Endothelial cell of umbilical vein (primary cell): ENCODE data around the gene ZNF783. TPM values are rescaled to one million over a fixed set of nuclear protein-coding genes. Genes with fewer than 3 reads are reported as not detected.

Source experiments
- BruUV-seq: library from RNA; stranded (reverse); fragments of 400-500 nt; replicated peaks from 2 replicates; lab custom pipeline; 2021; lab: Mats Ljungman, UMichigan
- CTCF ChIA-PET: fragments of 300-600, 350-600 bp; sonication (Branson Sonifier 250); formaldehyde crosslinking; loops from one replicate; lab custom pipeline; 2021; ENCODE audit warnings: antibody characterized with exemption, inconsistent platforms; lab: Charles Lee
- POLR2A ChIA-PET: fragments of 300-600, 350-600 bp; sonication (Branson Sonifier 250); formaldehyde crosslinking; loops from one replicate; lab custom pipeline; 2021; ENCODE audit warnings: antibody characterized with exemption, inconsistent platforms; lab: Charles Lee
- DNase-seq: peaks from one replicate; pipeline ENCODE4 v3.0.0-alpha.2; 2011; ENCODE audit warnings: low read depth, low spot score
- FAIRE-seq: peaks from 2 replicates; lab custom pipeline; 2011; peaks lifted over from hg19 to GRCh38; lab: Jason Lieb, UNC
- H2AFZ ChIP-seq: 2 replicates; pipeline ENCODE4 v1.6.0; 2012; ENCODE audit warnings: low read depth, low read length, control low read depth, inconsistent platforms
- H3K27ac ChIP-seq: 2 replicates; pipeline ENCODE4 v1.5.1; 2011; ENCODE audit warnings: low read depth, mild to moderate bottlenecking, control low read depth, low read length, moderate library complexity; ENCODE audit not compliant: insufficient read depth
- H3K27me3 ChIP-seq, 2 experiments: 2 replicates each; pipeline versions ENCODE4 v1.6.0 to v1.6.1; 2011; ENCODE audit warnings: low read length in 2 of 2, mixed read lengths in 1 of 2; ENCODE audit not compliant: control insufficient read depth in 2 of 2, insufficient read depth in 2 of 2
- H3K36me3 ChIP-seq, 2 experiments: 2 replicates in 1 of 2; 3 replicates in 1 of 2; pipeline ENCODE4 v1.5.1; 2011; ENCODE audit warnings: low read length in 2 of 2, mild to moderate bottlenecking in 1 of 2, moderate library complexity in 1 of 2; ENCODE audit not compliant: control insufficient read depth in 2 of 2, insufficient read depth in 2 of 2; ENCODE audit errors: extremely low read depth in 1 of 2
- H3K4me1 ChIP-seq: 3 replicates; pipeline ENCODE4 v1.5.1; 2011; ENCODE audit warnings: mild to moderate bottlenecking, low read length; ENCODE audit not compliant: control insufficient read depth, insufficient read depth; ENCODE audit errors: extremely low read depth
- H3K4me2 ChIP-seq: 2 replicates; pipeline ENCODE4 v1.6.1; 2011; ENCODE audit warnings: low read length, control low read depth, mixed read lengths; ENCODE audit not compliant: insufficient read depth
- H3K4me3 ChIP-seq, 3 experiments: fragments of 200-600 bp in 1 of 3; sonication (generic), shearing (Covaris generic) in 1 of 3; replicated peaks in 1 of 3; 2 replicates each; pipeline ENCODE4 v1.5.1; 2011 to 2016; ENCODE audit warnings: control low read depth in 3 of 3, low read length in 3 of 3, mild to moderate bottlenecking in 2 of 3, inconsistent platforms in 1 of 3, low read depth in 1 of 3, moderate library complexity in 1 of 3; ENCODE audit not compliant: insufficient read depth in 1 of 3
- H3K79me2 ChIP-seq: 2 replicates; pipeline ENCODE4 v1.6.0; 2012; ENCODE audit warnings: low read length, inconsistent platforms; ENCODE audit not compliant: control insufficient read depth, insufficient read depth
- H3K9ac ChIP-seq: replicated peaks from 2 replicates; pipeline ENCODE3; 2011; ENCODE audit warnings: low read length, control low read depth; ENCODE audit not compliant: insufficient read depth; ENCODE audit errors: extremely low read depth
- H3K9me1 ChIP-seq: replicated peaks from 3 replicates; pipeline ENCODE4 v1.6.0; 2011; ENCODE audit warnings: mild to moderate bottlenecking, low read length; ENCODE audit not compliant: control insufficient read depth, insufficient read depth; ENCODE audit errors: extremely low read depth
- H3K9me3 ChIP-seq: replicated peaks from 2 replicates; pipeline ENCODE4 v1.5.1; 2012; ENCODE audit warnings: low read length, inconsistent platforms; ENCODE audit not compliant: control insufficient read depth, insufficient read depth
- H4K20me1 ChIP-seq: replicated peaks from 2 replicates; pipeline ENCODE3; 2011; ENCODE audit warnings: mild to moderate bottlenecking, low read length; ENCODE audit not compliant: control insufficient read depth, insufficient read depth; ENCODE audit errors: extremely low read depth
- EZH2 ChIP-seq: IDR thresholded peaks from 2 replicates; pipeline ENCODE4 v1.6.1; 2012; ENCODE audit warnings: borderline replicate concordance, low read depth, mild to moderate bottlenecking, moderate library complexity, low read length, inconsistent platforms; ENCODE audit not compliant: severe bottlenecking
- FOS ChIP-seq: IDR thresholded peaks from 2 replicates; pipeline ENCODE4 v1.6.1; 2011; ENCODE audit warnings: mild to moderate bottlenecking, low read length, moderate library complexity, borderline replicate concordance; ENCODE audit not compliant: insufficient read depth
- GATA2 ChIP-seq: IDR thresholded peaks from 2 replicates; pipeline ENCODE4 v1.7.0; 2011; ENCODE audit warnings: low read depth, mild to moderate bottlenecking, moderate library complexity, mixed read lengths, low read length; ENCODE audit not compliant: insufficient read length, insufficient read depth
- JUN ChIP-seq: IDR thresholded peaks from 2 replicates; pipeline ENCODE4 v1.6.1; 2011; ENCODE audit warnings: borderline replicate concordance, low read depth; ENCODE audit not compliant: insufficient read length, insufficient read depth
- MYC ChIP-seq: IDR thresholded peaks from one replicate; pipeline ENCODE4 v1.6.1; 2011; ENCODE audit warnings: mild to moderate bottlenecking, low read depth, low read length
- POLR2A ChIP-seq: IDR thresholded peaks from 2 replicates; pipeline ENCODE4 v1.6.1; 2012; ENCODE audit warnings: low read depth, mild to moderate bottlenecking, control low read depth, low read length
- POLR2AphosphoS5 ChIP-seq: IDR thresholded peaks from 2 replicates; pipeline ENCODE4 v1.6.1; 2012; ENCODE audit warnings: low read depth, mild to moderate bottlenecking, control low read depth, low read length, moderate library complexity; ENCODE audit not compliant: insufficient read depth
- dilution Hi-C: fragments of 300-500 bp; cut with MboI; formaldehyde crosslinking; loops from one replicate; pipeline ENCODE4 v1.15.0; 2019; ENCODE audit warnings: low sequenced_read_pairs; ENCODE audit not compliant: extremely low pct_ligation_motif_present
- intact Hi-C: fragments of 100-400 bp; cut with micrococcal nuclease; formaldehyde crosslinking; loops from one replicate; pipeline ENCODE4 v1.10.0; 2022
- polyA plus RNA-seq, 4 experiments: library from polyadenylated mRNA; depleted of rRNA in 3 of 4; stranded (reverse) in 3 of 4; unstranded in 1 of 4; fragments of >200 nt; gene quantifications; 2 replicates each; pipeline versions ENCODE4 v1.2.1 to v1.2.3, GENCODE V29; 2011 to 2012; ENCODE audit warnings: missing spikeins in 1 of 4
- total RNA-seq: library from RNA; stranded (reverse); gene quantifications from 2 replicates; pipeline ENCODE4 v1.2.3, GENCODE V29; 2021
- TF ChIP-seq, protein P1 (sequence below), 2 donors: IDR thresholded peaks; 1 replicate in 1 of 2; 2 replicates in 1 of 2; pipeline ENCODE4 v1.5.1; 2011; ENCODE audit warnings: low read length in 2 of 2, mild to moderate bottlenecking in 2 of 2, moderate library complexity in 2 of 2, control low read depth in 1 of 2, inconsistent platforms in 1 of 2, low read depth in 1 of 2; ENCODE audit not compliant: insufficient read depth in 1 of 2; ENCODE audit errors: extremely low read depth in 1 of 2
- TF ChIP-seq, protein P2 (sequence below): IDR thresholded peaks from 2 replicates; pipeline ENCODE4 v1.6.1; 2011; ENCODE audit not compliant: insufficient read depth, insufficient read length

Gene ZNF783
- total and polyA plus RNA-seq, 2 donors (not counting 3 experiments of a cell fraction or from before 2014, with no cell fraction given) = 7.3 to 9.8 TPM

DNA sequence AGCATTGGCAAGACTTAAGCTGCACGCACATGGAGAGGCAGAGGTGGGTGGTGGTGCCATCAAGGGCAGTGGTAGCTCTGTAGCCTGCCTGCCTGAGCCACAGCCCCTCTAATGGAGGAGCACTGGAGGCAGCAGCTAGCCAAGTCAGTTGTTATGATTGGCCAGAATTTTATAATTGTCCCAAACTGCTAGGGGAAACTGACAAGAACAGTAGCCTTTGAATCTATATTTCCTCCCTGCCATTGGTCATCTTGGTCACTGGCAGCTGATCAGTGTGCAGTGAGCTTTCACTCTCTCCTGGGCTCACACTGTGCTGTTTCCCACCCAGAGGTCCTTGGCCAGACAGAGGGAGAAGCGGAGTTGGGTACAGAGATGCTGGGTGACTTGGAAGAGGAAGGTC lies 9.6 kb upstream of the ZNF783 start:
- Histone ChIP-seq H3K36me3 (peaks cover 13 to 32% of the 10 kb centered on the region in 2 experiments), H3K27me3 (no peaks in the 10 kb centered on the region), H3K9ac (no peak overlapping the region), H3K27ac (no peak overlapping the region), H3K4me3 (no peak overlapping the region), H3K79me2 (peaks cover 10% of the 10 kb centered on the region), H3K4me2 (no peak overlapping the region), H3K9me3 (no peaks in the 10 kb centered on the region), H2AFZ (no peak overlapping the region), H3K4me1 (no peaks in the 10 kb centered on the region), H3K9me1 (no peaks in the 10 kb centered on the region), H4K20me1 (peaks cover 5% of the 10 kb centered on the region)
- POLR2A ChIA-PET = no interaction called here
- BruUV-seq = no TSS peak
- CTCF ChIA-PET = interaction anchor here (0.7 to 1.8 kb wide), 2 partner anchors 9 to 690 kb away, joined by 3 to 6 read pairs; partner anchors contain the start of gene ZNF783
- TF ChIP-seq, protein P1, sequence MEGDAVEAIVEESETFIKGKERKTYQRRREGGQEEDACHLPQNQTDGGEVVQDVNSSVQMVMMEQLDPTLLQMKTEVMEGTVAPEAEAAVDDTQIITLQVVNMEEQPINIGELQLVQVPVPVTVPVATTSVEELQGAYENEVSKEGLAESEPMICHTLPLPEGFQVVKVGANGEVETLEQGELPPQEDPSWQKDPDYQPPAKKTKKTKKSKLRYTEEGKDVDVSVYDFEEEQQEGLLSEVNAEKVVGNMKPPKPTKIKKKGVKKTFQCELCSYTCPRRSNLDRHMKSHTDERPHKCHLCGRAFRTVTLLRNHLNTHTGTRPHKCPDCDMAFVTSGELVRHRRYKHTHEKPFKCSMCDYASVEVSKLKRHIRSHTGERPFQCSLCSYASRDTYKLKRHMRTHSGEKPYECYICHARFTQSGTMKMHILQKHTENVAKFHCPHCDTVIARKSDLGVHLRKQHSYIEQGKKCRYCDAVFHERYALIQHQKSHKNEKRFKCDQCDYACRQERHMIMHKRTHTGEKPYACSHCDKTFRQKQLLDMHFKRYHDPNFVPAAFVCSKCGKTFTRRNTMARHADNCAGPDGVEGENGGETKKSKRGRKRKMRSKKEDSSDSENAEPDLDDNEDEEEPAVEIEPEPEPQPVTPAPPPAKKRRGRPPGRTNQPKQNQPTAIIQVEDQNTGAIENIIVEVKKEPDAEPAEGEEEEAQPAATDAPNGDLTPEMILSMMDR (IDR thresholded peaks at IDR 0.05; ENCODE audit: extremely low read depth in 1 of 2, insufficient read depth in 1 of 2, low read depth in 1 of 2, low read length in 2 of 2) = no peak
- no peak for TF ChIP-seq JUN
- TF ChIP-seq FOS = no peak
- TF ChIP-seq POLR2A = no peak
- TF ChIP-seq, protein P2, sequence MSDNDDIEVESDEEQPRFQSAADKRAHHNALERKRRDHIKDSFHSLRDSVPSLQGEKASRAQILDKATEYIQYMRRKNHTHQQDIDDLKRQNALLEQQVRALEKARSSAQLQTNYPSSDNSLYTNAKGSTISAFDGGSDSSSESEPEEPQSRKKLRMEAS = no peak
- no peak for TF ChIP-seq EZH2
- TF ChIP-seq GATA2 = no peak
- no peak for TF ChIP-seq MYC
- no peak for TF ChIP-seq POLR2AphosphoS5
- DNase-seq = no peak
- intact Hi-C loops = no loop called here
- dilution Hi-C loops = no loop called here
- FAIRE-seq = no peak
